Sciatic nerve (tissue), 2 donors: Measurements from ENCODE around the gene INSM2. TPM values are rescaled to one million over a fixed set of nuclear protein-coding genes. Genes with fewer than 3 reads are reported as not detected.

Source experiments
- ATAC-seq: fragments of 200-7000 bp; cut with Tn5 transposase; one replicate; pipeline ENCODE4 v1.9.1; 2020; ENCODE audit warnings: mild to moderate bottlenecking, moderate library complexity
- DNase-seq: peaks from one replicate; pipeline ENCODE4 v3.0.0-alpha.2; 2020; ENCODE audit warnings: low spot score
- intact Hi-C: fragments of 100-400 bp; cut with DNase I; formaldehyde crosslinking; loops from one replicate; pipeline ENCODE4 v1.14.2; 2022
- total RNA-seq: library from RNA; stranded (reverse); fragmentation: NEBNext Ultra II Directional; extraction: Animal tissue kit (Norgen Biotek cat#: 25700); gene quantifications from one replicate; pipeline ENCODE4 v1.2.1, GENCODE V29; 2021
- donor health status: DM: no; HTN: no; CAD: no.
- donor health status: DM: no; HTN: no; CAD: no.

The INSM2 gene
- total RNA-seq = not detected

- intact Hi-C loops = no loop called here
- peak; percentile 60 for DNase-seq
- ATAC-seq = no peak
Measured at GRCh38 chr14:35533357-35534207, at the start of gene INSM2. Gene INSM2, plus strand, starts transcription at chr14:35534164. Its CDS starts 89 bp downstream, at chr14:35534253.

- intact Hi-C loops = no loop called here
- ATAC-seq (no peak), DNase-seq (no peak)
Measured at GRCh38 chr14:35492569-35493014, 41.4 kb upstream of the INSM2 start.

GRCh38 chr14:35495278-35495677, 38.7 kb upstream of the INSM2 start:
- intact Hi-C loops = no loop called here
- DNase-seq = no peak
- no peak for ATAC-seq

- intact Hi-C loops = no loop called here
- DNase-seq = no peak
- ATAC-seq = no peak
Measured at GRCh38 chr14:35499180-35499579, 34.8 kb upstream of the INSM2 start.

- DNase-seq = no peak
- intact Hi-C loops = no loop called here
- no peak for ATAC-seq
Measured at GRCh38 chr14:35503646-35504045, 30.3 kb upstream of the INSM2 start.

- intact Hi-C loops = no loop called here
Measured at GRCh38 chr14:35504260-35504659, 29.7 kb upstream of the INSM2 start.

GRCh38 chr14:35506461-35506860, 27.5 kb upstream of the INSM2 start:
- DNase-seq = no peak
- intact Hi-C loops = no loop called here
- ATAC-seq = no peak

More at GRCh38 chr14:35504260-35504659, 29.7 kb upstream of the INSM2 start:
- DNase-seq (no peak), ATAC-seq (no peak)

GRCh38 chr14:35506927-35507326, 27.0 kb upstream of the INSM2 start:
- ATAC-seq (no peak), DNase-seq (no peak)
- intact Hi-C loops = no loop called here

GRCh38 chr14:35509846-35510245, 24.1 kb upstream of the INSM2 start:
- DNase-seq (no peak), ATAC-seq (no peak)
- intact Hi-C loops = no loop called here

- no peak for DNase-seq
- no peak for ATAC-seq
- intact Hi-C loops = no loop called here
Measured at GRCh38 chr14:35512765-35513164, 21.2 kb upstream of the INSM2 start.

- ATAC-seq (no peak), DNase-seq (no peak)
- intact Hi-C loops = no loop called here
Measured at GRCh38 chr14:35515916-35516315, 18.0 kb upstream of the INSM2 start.

- intact Hi-C loops = no loop called here
- DNase-seq = no peak
- ATAC-seq = no peak
Measured at GRCh38 chr14:35519986-35520385, 14.0 kb upstream of the INSM2 start.

- no peak for ATAC-seq
- intact Hi-C loops = no loop called here
- DNase-seq = no peak
Measured at GRCh38 chr14:35525695-35526094, 8.3 kb upstream of the INSM2 start.

- DNase-seq (no peak), ATAC-seq (no peak)
- intact Hi-C loops = no loop called here
Measured at GRCh38 chr14:35526962-35527361, 7.0 kb upstream of the INSM2 start.

GRCh38 chr14:35531960-35532747, 1.8 kb upstream of the INSM2 start:
- intact Hi-C loops = no loop called here
- DNase-seq = no peak

GRCh38 chr14:35532783-35533356, 1.1 kb upstream of the INSM2 start:
- intact Hi-C loops = no loop called here
- DNase-seq = no peak
- ATAC-seq = no peak

More at GRCh38 chr14:35531960-35532747, 1.8 kb upstream of the INSM2 start:
- no peak for ATAC-seq

GRCh38 chr14:35534208-35534872, 376 bp downstream of the INSM2 start:
- DNase-seq = no peak
- ATAC-seq = no peak
- intact Hi-C loops = no loop called here

- ATAC-seq (peak; percentile 92), DNase-seq (peak; percentile 72)
- intact Hi-C loops = no loop called here
Measured at GRCh38 chr14:35534873-35535482, 1.0 kb downstream of the INSM2 start.
